Right lobe of liver (tissue), 4 donors: ENCODE data around the gene CLEC3A.

Experiments
- CTCF ChIP-seq, 4 donors: fragments of 200-600 bp in 3 of 4; fragments of 450-650 bp in 1 of 4; IDR thresholded peaks; one replicate each; pipeline versions ENCODE4 v1.5.1 to v1.8.0; 2016 to 2022; ENCODE audit warnings: antibody characterized with exemption in 4 of 4, mild to moderate bottlenecking in 2 of 4
- POLR2A ChIP-seq: fragments of 450-650 bp; IDR thresholded peaks from one replicate; pipeline ENCODE4 v1.6.1; 2017; ENCODE audit warnings: antibody characterized with exemption, mild to moderate bottlenecking
- donor health status: DM: no; HTN: no; CAD: no.
- donor health status: DM: no; HTN: no; CAD: no.
- donor health status: DM: no; HTN: yes; CAD: no.

DNA sequence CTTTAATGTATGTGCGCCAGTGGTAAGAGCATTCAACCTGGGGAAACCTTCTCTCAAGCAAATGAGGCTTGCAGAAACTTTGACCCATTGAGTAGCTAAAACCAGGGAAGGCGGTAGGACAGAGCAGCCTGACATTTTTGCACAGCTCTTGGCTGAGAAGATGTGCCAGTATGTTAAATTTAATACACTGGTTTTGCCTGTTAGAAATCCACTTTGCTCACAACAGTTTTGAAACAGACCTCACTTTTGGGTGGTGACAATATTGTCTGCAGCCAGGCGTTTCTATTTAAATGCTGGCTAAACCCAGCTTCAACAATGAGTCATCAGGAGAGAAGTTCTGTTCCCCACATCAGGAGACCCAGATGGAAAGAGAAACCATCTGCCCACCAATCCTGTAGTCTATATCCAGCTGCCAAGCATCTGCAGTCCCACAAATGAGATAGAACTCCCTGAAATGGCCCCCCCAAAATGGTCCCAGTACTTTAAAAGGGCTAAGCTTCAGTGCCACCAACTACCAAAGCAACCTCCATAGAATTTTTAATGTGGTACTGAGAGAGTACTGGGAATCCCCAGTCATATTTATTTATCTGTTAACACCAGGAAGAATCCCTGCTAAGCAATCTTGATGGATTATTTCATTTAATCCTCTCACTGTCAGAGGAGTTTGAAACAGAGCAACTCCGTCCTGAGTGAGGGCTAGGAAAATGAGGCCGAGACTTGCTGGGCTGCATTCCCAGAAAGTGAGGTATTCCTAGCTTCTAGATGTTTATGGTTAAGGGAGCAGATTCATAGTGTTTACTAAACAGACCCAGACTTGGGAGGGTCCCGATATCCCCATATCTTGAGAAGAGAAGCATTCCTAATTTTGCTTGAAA lies 29.0 kb upstream of the CLEC3A start:
- TF ChIP-seq POLR2A (no peak), CTCF (IDR thresholded peaks at IDR 0.05) (no peak)
